CD4-positive, alpha-beta T cell treated with Interleukin-4 for 4 hours (primary cell): ENCODE data around the gene MOB3B.
"Not testable (repeated sequence)": the region's sequence is repeated elsewhere in the genome, so short reads cannot be mapped to it uniquely, and the experiment has no call there.

Experiments
- DNase-seq: peaks from one replicate; pipeline ENCODE4 v3.0.0-alpha.2; 2020

Gene MOB3B

GRCh38 chr9:27514551-27514950 lies 15.1 kb downstream of the MOB3B start:
- DNase-seq = no peak

DNA sequence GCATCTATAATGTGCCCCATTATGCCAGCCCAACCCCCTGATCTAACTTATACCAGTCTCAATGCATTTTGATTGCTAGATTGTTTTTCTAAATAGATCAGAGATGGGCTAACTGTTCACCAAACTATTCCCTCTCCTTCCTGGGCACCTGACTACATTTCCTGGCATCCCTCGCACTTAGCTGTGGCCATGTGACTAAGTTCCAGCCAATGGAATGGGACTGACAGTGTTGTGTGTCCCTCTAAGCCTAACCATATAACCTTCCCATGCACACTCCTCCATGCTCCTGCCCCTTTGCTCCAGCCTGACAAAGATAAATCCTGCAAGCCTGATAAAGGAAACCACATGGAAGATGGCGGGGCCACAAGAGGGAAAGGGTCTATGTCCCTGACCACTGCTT lies 17.8 kb downstream of the MOB3B start:
- DNase-seq = no peak

- no peak for DNase-seq
Observed at GRCh38 chr9:27510780-27511179, 18.8 kb downstream of the MOB3B start.

DNA sequence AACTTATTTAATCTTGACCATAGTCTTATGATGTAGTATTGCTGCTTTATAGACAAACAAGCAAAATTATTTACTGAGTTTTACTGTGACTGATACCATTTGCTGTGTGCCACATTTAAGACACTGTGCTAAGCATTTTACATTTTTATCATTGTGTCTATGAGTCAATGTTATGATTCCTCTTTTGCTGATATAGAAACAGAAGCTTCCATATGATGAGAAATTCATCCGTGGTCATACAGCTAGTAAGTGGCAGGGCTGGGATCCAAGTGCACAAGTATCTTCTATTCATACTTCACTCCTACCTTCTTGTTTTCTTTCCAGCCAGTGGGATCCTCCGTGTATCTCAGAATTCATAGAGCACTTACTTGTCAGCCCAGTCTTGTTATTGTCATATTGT lies 22.6 kb downstream of the MOB3B start:
- DNase-seq = no peak

DNA sequence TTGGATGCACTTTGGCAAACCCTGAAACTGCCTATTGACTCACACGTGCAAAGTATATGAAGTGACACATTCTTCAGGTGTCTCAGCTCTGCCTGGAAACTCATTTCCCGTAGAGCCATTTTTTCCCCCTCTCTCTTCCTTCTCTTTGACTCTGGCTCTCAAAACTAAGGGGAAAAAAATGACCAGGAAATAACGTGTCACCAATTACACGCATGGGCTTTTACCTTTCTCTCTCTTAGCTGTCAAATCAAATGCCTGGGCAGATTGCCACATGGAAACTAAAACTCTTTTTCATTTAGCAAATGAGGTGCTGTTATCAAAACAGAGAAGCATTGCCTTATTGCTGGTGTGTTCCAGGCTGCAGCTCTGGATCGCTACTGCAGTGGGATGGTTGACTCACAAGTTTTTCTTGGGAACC lies 23.9 kb downstream of the MOB3B start:
- no peak for DNase-seq

DNA sequence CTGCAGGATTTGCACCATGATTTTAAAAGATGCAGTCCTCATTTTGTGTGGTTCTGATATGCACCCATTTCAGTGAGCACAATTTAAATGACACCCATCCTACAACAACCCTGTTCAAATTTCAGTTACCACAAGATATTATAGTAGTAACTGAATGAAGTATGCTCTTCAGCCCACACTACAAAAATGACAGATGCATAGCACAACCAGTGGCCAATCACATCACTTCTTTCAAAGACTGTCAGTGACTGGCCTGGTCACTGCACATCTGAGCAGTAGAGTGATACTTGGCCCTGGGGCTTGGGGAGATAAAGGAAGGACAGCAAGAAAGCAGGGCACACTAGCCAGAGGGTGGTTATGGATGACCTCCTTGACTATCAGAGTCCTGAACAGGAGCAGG lies 25.4 kb downstream of the MOB3B start:
- DNase-seq = no peak

DNA sequence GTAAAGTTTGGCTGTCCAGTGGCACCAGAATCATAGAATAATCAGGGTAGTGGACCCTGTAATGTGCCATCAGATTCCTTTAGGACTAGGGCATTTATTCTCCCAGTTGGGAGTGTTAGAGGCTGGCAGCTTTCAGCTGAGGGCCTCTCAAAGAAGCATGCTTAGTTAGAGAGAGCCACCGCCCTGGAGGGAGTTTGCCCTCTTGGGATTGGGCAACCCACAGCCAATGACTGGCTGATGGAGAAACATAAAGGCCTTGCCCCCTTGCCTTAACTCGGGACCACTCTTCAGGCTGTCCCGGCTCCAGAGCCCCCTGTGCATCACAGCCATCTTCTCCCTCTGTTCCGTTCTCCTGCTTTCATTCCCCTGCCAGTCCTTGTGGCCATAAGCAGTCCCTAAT lies 26.0 kb downstream of the MOB3B start:
- DNase-seq = no peak

DNA sequence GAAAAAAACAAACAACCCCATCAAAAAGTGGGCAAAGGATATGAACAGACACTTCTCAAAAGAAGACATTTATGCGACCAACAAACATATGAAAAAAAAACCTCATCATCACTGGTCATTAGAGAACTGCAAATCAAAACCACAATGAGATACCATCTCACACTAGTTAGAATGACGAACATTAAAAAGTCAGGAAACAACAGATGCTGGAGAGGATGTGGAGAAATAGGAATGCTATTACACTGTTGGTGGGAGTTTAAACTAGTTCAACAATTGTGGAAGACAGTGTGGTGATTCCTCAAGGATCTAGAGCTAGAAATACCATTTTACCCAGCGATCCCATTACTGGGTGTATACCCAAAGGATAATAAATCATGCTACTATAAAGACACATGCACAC lies 28.7 kb downstream of the MOB3B start:
- not testable (repeated sequence) for DNase-seq

GRCh38 chr9:27499451-27499850 lies 30.2 kb downstream of the MOB3B start:
- DNase-seq = no peak

GRCh38 chr9:27497883-27498417 lies 31.7 kb downstream of the MOB3B start:
- DNase-seq = no peak

- DNase-seq = no peak
Observed at GRCh38 chr9:27496135-27496504, 33.5 kb downstream of the MOB3B start.

DNA sequence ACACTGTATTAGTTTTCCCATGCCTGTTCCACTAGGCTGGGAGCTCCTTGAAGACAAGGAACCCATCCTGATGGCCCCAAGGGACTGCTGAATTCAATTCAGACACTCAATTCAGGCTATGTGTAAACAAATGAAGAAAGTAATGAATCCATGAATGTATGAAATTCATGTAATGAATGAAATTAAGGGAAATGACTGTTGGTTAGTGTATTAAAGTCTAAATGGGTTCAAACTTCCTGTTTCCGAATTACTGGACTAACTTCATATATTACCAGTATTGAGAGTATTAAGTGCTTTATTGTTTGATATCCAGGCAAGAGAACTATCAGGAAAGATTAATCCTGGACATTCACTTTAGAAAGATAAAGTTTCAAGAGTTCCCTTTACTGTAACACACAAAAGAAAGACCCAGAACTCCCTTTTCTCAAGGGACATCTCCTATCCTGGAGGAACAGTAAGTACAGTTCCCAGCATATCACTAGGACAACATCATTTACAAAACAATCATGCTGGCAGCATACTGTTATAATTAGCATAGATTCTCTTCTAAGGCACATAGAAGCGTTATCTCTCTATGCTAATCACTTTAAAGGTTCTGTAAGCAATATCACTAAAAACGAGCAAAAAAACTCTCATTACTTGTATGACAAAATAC lies 34.0 kb downstream of the MOB3B start:
- no peak for DNase-seq

GRCh38 chr9:27491154-27491553 lies 38.5 kb downstream of the MOB3B start:
- DNase-seq = no peak

- DNase-seq = no peak
Observed at GRCh38 chr9:27489087-27489876, 40.3 kb downstream of the MOB3B start.

- DNase-seq = no peak
Observed at GRCh38 chr9:27487927-27488326, 41.7 kb downstream of the MOB3B start.

DNA sequence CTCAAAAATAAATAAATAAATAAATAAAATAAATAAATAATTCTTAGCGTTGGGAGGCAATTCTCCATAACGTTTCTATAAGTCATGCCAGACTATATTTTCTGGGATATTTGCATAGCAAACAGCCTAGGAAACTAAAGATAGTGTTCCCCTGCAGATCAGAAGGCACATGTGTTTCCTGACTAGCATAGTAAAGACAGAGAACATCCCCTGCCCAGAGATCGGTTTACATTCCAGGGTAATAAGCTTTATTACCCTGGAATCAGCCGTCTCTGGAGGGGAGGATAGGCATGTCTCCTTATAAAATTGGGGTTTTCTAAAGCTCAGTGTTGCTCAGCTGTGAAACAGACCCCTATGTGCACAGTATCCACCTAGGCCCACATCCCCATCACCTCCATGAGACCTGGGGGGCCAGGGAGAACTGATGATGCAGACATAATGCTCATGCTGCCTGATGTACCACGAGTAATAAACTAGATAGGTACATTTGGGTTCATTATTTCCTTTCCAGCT lies 42.4 kb downstream of the MOB3B start:
- no peak for DNase-seq

GRCh38 chr9:27485158-27485557 lies 44.5 kb downstream of the MOB3B start:
- DNase-seq = no peak

- no peak for DNase-seq
Observed at GRCh38 chr9:27483576-27483975, 46.0 kb downstream of the MOB3B start.

DNA sequence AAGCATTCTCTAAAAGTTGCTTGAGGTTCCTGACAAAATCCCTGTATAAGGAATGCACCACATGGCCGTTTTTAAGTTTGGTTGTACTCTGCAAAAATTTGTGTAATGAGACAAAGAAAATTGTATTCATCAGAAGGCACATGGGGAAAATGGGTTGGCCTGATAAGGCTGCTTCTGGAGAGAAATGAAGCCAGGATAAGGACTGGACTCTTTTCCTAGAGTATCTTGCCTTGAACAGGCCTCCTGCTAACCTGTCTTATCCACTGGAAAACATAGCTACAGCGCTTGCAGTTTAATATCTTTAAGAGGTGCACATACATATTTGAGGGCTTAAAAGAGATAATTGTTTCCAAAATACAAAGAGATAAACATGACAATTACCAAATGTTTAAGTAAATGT lies 46.9 kb downstream of the MOB3B start:
- no peak for DNase-seq

GRCh38 chr9:27478322-27478721 lies 51.3 kb downstream of the MOB3B start:
- no peak for DNase-seq

DNA sequence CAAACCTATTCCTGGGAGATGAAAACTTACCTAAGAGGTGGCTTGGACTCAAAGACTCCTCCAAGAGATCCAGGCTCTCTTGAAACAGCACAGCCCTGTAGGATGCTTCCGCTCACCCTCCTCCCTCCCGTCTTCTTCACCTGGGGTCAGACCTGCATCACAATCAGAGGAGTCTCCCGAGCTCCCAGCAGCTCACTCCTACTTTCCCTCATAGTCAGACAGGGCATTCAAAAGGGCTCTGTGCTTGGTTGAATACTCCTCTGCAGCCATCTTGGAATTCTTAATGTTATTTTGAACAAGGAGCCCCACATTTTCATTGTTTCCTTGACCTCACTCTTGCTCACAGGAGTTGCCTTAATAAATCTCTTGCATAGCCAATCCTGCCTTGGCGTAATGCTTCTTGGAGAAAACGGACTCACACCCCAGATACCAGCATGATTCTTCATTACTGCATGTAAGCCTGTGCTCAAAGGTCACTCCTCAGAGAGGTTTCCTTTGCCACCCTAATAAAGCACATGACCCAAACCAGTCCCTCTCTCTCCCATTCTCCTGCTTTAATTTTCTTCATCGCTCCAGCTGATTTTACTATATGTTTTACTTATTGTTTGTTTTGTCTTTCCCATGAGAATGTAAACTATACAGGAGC lies 52.6 kb downstream of the MOB3B start:
- no peak for DNase-seq

GRCh38 chr9:27475057-27475595 lies 54.5 kb downstream of the MOB3B start:
- DNase-seq = no peak

GRCh38 chr9:27474305-27474704 lies 55.3 kb downstream of the MOB3B start:
- no peak for DNase-seq
